GM18951 (cell line): Measurements from ENCODE around the gene SERPINA6.
"Not testable (repeated sequence)": the region's sequence is repeated elsewhere in the genome, so short reads cannot be mapped to it uniquely, and the experiment has no call there.

ENCODE experiments used
- POLR2A ChIP-seq: IDR thresholded peaks from 4 replicates; pipeline ENCODE4 v1.6.1; 2011; ENCODE audit warnings: mild to moderate bottlenecking; ENCODE audit not compliant: insufficient read length, insufficient read depth; ENCODE audit errors: extremely low read depth
- in situ Hi-C: fragments of 300-500 bp; cut with MboI; formaldehyde crosslinking; loops from one replicate; pipeline ENCODE4 v1.12.0; 2022; ENCODE audit warnings: low sequenced_read_pairs, mixed read lengths, inconsistent platforms; ENCODE audit not compliant: unreplicated experiment

SERPINA6 gene

DNA sequence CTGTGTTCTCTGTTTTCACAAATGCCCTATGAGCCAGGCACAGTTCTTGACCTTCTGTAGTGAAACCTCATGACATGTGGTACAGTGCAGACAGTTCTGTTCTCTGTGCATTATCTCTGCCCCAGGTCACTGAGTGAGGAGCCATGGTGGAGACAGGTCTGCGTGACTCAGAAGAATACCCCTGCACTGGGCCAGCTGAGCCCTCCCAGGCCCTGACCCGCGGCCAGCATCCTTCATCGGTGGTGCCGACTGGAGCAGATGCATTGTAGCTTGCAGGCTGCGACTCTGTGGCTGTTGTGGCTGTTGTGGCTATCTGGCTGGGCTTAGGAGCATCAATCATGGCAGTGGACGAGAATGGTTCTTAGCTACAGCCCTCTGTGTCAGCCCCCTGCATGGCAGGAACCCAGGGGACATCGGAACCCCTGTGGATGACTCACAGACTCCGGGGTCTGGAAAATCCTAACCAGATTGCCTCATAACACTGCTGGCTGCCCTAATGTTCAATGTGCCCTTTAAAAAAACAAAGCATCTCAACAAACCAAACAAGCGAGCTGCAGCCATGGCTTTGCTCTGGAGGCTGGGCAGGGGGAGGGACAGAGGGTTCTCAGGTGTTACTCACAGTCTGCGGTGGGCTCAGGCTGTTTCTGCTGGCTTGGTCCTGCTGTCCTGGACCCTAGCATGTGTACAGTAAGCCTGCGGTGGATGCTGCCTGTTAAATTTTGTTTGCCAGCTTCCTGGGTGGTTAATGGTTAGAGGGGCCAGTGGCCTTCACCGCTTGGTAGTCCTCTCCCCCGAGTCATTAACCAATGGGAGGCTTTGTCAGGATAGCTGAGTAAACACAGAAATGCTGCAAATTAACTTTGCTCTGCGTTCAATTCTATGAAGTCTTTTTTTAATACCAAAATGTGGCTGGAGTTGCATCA lies at the start of gene SERPINA6:
TSS of gene SERPINA6 (minus strand) at position 689 of the 923 bp plus-strand sequence. CDS start 8,688 bp downstream, outside the sequence.
- no peak for TF ChIP-seq POLR2A

GRCh38 chr14:94372021-94372605 lies 49.0 kb upstream of the SERPINA6 start:
- in situ Hi-C loops, result no loop called here
- no peak for TF ChIP-seq POLR2A

More for the DNA sequence above, at the start of gene SERPINA6:
- in situ Hi-C loops, result no loop called here

DNA sequence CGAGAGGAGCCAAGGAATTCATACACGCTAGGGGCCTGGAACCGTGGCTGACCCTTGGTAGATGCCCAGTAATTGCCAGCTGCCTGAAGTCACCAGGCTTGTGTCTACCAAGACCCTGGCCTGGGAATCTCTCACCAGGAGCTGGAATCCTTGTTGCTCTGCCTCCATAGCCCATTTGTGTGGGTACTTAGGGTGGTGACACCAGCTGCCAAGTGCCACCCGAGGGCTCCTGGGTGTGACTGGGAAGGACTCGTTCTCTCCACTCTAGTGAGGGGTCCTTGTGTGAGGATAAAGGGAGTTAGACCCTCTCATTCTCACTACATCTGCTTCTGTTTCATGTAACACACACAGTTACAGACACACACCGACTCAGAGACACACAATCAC lies 47.4 kb upstream of the SERPINA6 start:
- in situ Hi-C loops, result no loop called here
- TF ChIP-seq POLR2A, result no peak

GRCh38 chr14:94369766-94370523 lies 46.8 kb upstream of the SERPINA6 start:
- in situ Hi-C loops, result not testable (repeated sequence)

DNA sequence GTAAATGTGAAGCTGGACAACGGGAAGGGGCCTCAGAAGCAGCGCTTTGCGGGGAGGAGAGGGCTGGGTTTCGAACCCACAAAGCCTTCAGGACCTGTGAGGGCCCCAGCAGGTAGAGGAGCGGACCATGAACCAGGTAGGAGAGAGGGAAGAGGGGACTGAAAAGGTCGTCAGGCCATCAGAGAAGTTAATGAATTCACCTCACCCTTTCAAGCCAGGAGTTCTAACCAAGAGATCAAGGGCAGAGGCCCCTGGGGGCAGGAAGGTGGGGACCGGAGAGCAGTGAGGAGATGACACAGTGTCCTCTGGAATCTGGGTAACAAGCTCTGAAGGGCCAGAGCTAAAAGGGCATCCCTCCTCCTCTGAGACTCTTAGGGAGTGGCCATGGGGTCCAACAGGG lies 45.8 kb upstream of the SERPINA6 start:
- no peak for TF ChIP-seq POLR2A
- in situ Hi-C loops, result no loop called here

GRCh38 chr14:94368243-94368590 lies 45.1 kb upstream of the SERPINA6 start:
- no peak for TF ChIP-seq POLR2A
- in situ Hi-C loops, result no loop called here

GRCh38 chr14:94367347-94368242 lies 44.5 kb upstream of the SERPINA6 start:
- in situ Hi-C loops, result no loop called here
- TF ChIP-seq POLR2A, result no peak

DNA sequence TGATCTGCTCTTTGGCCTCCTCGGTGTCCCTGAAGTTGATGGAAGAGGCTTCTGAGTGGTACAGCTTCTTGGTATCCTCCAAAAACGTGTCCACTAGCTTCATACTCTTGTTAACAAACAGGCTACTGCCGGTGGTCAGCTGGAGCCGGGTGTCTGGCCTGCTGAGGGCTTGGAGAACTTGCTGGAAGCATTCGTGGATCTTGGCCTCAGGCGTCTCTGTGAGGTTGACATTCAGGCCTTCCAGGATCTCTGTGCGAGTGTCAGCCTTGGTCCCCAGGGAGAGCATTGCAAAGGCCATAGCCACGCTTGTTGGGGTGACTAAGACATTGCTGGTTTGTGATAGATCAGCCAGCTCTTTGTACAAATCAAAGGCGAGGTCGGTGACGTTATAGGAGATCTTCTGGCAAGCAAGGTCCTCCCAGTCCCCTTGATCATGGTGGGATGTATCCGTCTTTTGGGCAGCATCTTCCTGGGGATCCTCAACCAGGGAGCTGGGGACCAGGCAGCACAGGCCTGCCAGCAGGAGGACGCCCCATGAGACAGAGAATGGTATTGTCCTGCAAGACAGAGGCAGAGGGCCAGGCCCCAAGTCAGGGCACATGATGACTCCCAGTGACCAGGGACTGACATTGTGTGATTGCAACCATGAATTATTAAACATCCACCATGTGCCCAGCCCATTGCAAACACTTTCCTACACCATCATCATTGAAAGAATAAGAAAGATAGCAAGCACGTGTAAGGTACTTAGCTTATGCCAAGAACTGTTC lies 43.2 kb upstream of the SERPINA6 start, which contains the start of gene SERPINA2:
TSS of gene SERPINA2 (minus strand) at position 553 of the 770 bp plus-strand sequence.
- no peak for TF ChIP-seq POLR2A
- in situ Hi-C loops, result no loop called here

- in situ Hi-C loops, result no loop called here
- TF ChIP-seq POLR2A, result no peak
These were observed 42.5 kb upstream of the SERPINA6 start for GRCh38 chr14:94365624-94366023.

DNA sequence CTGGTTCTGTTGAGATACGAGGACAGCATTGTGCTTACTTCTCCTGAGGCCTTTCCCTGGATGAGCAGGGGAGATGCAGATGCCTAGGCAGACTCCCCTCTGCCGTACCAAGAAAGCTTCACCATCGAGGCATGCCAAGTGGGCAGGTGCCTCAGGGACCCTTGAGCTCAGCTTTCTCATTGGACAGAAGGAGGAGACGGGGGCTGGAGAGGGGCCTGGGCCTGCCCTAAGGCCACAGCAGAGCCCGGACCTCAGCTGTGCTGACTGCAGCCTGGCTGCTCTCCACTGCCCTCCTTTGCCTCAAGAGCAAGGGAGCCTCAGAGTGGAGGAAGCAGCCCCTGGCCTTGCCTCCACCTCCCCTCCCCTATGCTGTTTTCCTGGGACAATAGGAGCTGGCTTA lies 41.8 kb upstream of the SERPINA6 start:
- in situ Hi-C loops, result no loop called here
- no peak for TF ChIP-seq POLR2A

- TF ChIP-seq POLR2A, result no peak
- in situ Hi-C loops, result no loop called here
These were observed 40.9 kb upstream of the SERPINA6 start for GRCh38 chr14:94364037-94364436.

DNA sequence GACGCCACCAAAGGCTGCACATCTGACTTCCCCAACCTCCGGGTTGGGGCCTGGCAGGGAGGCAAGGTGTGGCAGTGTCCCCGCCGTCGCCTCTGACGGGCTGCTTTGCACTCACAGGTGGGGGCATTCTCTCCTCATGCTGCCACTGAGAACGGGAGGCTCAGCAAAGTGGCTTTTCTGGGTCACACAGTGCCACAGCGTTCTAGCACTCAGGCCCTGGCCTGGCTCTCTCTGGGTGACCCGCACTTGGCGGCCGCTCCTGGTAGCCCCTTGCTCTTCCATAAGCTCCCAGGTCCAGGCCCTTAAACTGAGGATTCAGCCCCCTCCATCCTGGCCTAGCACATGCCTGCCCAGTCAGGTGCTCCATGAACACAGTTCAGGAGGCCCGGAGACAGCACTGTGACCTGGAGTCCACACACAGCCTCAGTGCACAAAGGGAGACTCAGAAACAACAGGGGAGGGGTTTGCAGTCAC lies 40.1 kb upstream of the SERPINA6 start:
- in situ Hi-C loops, result no loop called here
- no peak for TF ChIP-seq POLR2A
